AG10803 (cell line): Measurements from ENCODE around the gene MDGA2.

Experiments used
- DNase-seq: peaks from one replicate; pipeline ENCODE4 v3.0.0; 2010; ENCODE audit warnings: low read depth
- H3K4me3 ChIP-seq: 2 replicates; pipeline ENCODE4 v1.5.1; 2011; ENCODE audit warnings: mild to moderate bottlenecking, low read length, control low read depth
- CTCF ChIP-seq: conservative IDR thresholded peaks from 2 replicates; pipeline ENCODE4 v1.5.1; 2011; ENCODE audit warnings: mild to moderate bottlenecking, low read length, control low read depth, inconsistent platforms

Gene MDGA2

DNA sequence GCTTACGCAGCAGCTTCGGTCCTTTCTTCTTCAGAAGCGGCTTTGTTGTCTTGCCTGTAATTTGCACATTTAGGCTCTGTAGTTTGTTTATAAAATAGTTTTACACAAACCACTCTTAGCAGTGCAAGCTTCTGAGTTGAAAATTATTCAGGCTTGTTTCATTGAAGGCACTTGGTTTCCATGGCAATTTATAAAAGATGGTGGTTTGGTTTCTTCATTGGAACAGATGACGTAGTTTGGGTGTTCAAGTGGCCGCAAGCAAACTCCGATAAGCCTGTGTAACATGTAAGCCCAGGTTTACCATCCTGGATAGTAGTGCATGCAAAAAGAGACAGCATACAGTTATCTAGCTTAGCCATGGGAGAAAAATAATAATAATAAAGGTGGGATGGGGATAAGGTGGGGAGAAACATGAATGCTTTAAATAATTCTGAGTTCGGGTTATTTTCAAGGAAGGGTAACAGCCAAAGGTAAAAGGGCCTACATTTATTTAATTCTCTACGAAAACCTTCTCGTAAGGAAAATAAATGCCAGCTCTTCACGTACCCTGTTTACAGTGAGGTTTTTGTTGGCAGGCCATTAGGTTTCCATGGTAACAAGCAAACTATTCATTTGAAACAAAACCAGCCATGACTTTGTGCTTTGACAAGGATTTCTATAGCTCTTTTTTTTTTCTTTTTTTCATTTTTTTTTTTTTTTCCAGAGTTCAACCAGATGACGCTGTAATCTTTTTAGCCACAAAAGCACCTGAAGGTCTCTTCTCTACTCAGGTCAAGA lies 834.3 kb downstream of the MDGA2 start:
- TF ChIP-seq CTCF: no peak
- H3K4me3 ChIP-seq: no peak overlapping the region
- no peak for DNase-seq

DNA sequence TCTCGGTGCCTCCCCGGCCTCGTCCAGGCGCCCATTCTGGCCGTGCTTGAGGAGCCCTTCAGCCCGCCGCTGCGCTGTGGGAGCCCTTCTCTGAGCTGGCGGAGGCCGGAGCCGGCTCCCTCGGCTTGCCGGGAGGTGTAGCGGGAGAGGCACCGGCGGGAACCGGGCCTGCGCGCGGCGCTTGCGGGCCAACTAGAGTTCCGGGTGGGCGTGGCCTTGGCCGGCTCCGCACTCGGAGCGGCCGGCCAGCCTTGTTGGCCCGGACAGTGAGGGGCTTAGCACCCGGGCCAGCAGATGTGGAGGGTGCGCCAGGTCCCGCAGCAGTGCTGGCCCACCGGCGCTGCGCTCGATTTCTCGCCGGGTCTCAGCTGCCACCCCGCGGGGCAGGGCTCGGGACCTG lies 855.1 kb downstream of the MDGA2 start:
- DNase-seq: no peak
- no peak for TF ChIP-seq CTCF
- H3K4me3 ChIP-seq: no peak overlapping the region

DNA sequence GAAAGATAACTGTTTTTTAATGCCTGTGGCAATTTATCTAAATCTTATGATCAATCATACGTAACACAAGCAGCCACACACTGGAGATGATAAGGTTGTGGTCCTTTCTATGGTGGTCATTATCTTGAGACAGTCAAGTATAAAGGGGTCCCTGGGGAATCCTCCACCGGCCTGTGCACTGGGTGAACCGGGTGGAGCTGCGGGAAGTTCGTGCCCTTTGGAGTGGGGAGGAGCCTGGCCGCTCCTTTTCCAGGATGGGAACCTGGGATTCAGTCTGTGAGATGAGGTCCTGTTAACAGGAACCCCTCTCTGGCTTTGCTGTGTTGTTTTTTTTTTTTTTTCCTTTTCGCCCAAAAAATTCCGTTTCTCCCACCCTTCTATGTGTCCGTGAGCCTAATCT lies 856.3 kb downstream of the MDGA2 start:
- no peak overlapping the region for H3K4me3 ChIP-seq
- TF ChIP-seq CTCF: no peak
- no peak for DNase-seq

DNA sequence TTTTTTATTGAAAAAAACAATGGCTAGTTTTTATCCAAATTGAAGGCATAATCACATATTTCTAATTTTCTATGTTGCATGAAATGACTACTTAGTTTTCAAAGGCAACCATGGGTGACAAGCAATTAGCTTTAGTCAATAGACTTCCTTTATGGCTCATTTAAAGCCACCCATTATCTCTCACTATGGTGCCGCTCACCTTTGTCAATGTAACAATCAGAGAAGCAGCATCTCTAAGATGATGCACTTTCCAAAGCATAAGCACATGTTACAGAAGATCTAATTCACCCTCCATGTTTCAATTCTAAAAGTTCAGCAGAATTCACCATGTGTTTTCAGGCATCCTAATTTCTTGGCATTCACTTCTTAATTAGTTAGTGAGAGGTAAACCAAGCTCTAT lies 857.3 kb downstream of the MDGA2 start:
- no peak overlapping the region for H3K4me3 ChIP-seq
- no peak for DNase-seq
- TF ChIP-seq CTCF: no peak

- DNase-seq: no peak
- no peak for TF ChIP-seq CTCF
Measured at GRCh38 chr14:46793144-46793543, 882.3 kb downstream of the MDGA2 start.

More at GRCh38 chr14:46793144-46793543, 882.3 kb downstream of the MDGA2 start:
- H3K4me3 ChIP-seq: no peak overlapping the region
